Mucosa of stomach (tissue), 1 donor: ENCODE results near the gene TUBA3E.
"Not testable (repeated sequence)": the region's sequence is repeated elsewhere in the genome, so short reads cannot be mapped to it uniquely, and the experiment has no call there.

Experiments
- H3K27me3 ChIP-seq: one replicate; pipeline ENCODE4 v1.7.0; 2013; ENCODE audit warnings: mild to moderate bottlenecking, low read length; ENCODE audit not compliant: control insufficient read depth, insufficient read depth
- H3K36me3 ChIP-seq: one replicate; pipeline ENCODE4 v1.7.0; 2013; ENCODE audit warnings: low read length; ENCODE audit not compliant: control insufficient read depth, insufficient read depth
- H3K4me1 ChIP-seq: one replicate; pipeline ENCODE4 v1.7.0; 2013; ENCODE audit warnings: mild to moderate bottlenecking, low read length; ENCODE audit not compliant: control insufficient read depth, insufficient read depth
- H3K4me3 ChIP-seq: one replicate; pipeline ENCODE4 v1.7.0; 2013; ENCODE audit warnings: low read length
- H3K9ac ChIP-seq: one replicate; pipeline ENCODE4 v1.7.0; 2013; ENCODE audit warnings: mild to moderate bottlenecking, low read length, moderate library complexity
- H3K9me3 ChIP-seq: one replicate; pipeline ENCODE4 v1.7.0; 2013; ENCODE audit warnings: mild to moderate bottlenecking, low read length, moderate library complexity; ENCODE audit not compliant: control insufficient read depth
- donor health status: Pancreatic carcinoma.

Gene TUBA3E

DNA sequence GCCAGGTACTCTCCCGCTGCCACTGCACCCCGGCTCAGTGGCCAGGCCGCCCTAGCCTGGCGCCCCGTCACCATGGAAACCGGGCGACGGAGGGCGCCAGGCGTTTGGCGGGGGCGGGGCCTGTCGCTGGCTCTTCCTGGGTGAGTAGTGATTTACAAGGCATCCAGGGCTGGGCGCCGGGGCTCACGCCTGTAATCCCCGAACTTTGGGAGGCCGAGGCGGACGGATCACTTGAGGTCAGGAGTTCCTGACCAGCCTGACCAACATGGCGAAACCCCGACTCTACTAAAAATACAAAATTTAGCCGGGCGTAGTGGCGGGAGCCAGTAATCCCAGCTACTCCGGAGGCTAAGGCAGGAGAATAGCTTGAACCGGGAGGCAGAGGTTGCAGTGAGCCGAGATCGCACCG is 53.2 kb downstream of the TUBA3E start, which contains the start of gene CCDC74B:
TSS of gene CCDC74B (minus strand) at position 107 of the 409 bp plus-strand sequence. CDS start 116 bp downstream, outside the sequence.
- not testable (repeated sequence) for H3K4me3 ChIP-seq, H3K4me1 ChIP-seq, H3K27me3 ChIP-seq, H3K36me3 ChIP-seq, H3K9ac ChIP-seq, H3K9me3 ChIP-seq

DNA sequence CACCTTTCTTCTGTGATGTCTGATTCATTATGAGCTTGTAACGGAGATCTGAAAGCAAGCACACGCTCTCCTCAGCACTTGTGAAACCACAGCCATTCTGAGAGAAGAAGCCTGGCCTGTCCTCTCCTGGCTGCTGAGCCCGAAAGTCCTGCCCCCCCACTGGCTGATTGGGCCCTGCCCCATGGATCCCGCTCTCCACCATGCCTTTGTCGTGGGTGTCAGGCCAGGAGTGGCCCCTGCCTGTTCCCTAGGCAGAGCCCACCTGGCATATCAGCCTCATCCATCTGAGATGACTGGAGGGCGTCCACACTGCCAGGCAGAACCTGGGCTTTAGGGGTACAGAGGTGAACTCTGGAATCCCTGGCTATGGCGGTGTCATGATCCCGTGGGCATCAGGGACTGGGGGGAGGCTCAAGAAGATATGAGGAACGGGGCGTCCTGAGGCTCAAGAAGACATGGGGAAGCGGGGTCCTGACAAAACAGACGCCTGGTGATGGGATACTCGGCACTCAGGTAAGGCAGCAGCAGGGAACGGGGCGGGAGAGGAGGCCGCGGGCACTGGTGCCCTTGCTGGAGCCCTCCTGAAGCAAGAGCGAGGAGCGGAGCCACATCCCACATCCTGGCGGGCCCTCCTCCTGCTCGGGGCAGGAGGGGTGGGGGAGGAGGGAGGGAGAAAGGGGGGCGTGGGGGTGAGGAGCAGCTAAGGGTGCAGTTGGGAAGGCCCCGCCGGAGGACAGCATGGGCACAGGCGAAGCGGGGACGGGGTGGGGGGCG is 54.8 kb downstream of the TUBA3E start:
- H3K4me1 ChIP-seq, H3K9ac ChIP-seq, H3K36me3 ChIP-seq, H3K27me3 ChIP-seq, H3K9me3 ChIP-seq, H3K4me3 ChIP-seq: not testable (repeated sequence)

DNA sequence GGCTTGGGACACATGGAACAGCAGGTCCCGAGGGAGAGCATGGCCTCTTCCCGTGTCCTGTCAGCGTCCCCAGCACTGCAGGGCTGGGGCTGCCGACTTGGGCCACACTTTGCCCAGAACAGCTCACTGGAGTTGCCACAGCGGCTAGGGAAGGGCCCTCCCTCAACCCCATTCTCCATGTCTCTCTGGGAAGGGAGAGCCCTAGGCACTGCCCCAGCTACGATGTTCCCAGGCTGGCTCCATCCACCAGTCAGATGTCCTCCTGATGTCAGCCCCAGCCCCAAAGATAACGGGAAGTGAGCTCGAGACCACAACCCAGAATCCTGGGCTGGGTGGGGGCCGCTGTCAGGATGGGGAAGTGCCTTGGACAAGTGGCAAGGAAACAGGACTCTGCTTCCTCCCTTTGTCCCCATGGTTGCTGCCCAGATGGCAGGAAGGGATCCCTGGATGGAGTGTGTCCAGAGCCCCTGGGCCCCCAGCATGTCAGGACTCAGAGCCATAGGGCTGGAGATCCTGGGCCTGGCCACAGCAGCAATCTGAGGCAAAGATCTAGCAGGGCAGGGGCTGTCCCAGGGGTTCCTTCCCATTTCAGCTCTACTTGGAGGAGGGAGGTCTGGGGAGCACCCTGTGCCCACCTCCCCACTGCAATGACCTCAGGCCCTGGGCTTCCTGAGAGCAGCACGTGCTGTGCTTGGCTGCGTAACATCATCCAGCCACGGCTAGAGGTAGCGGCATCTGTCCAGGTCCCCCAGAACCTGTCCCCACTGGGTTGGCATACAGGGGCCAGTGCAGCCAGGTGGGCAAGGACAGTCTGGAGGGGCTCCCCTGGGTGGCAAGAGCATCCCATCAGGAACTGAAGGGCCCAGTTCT is 55.6 kb downstream of the TUBA3E start:
- not testable (repeated sequence) for H3K36me3 ChIP-seq, H3K4me1 ChIP-seq, H3K27me3 ChIP-seq, H3K4me3 ChIP-seq, H3K9ac ChIP-seq, H3K9me3 ChIP-seq
